C4-2B (cell line): ENCODE data around the gene PGM2.

Source experiments
- CTCF ChIP-seq: fragments of 450-650 bp; conservative IDR thresholded peaks from 2 replicates; pipeline ENCODE4 v1.5.1; 2017; ENCODE audit warnings: mild to moderate bottlenecking
- ZFX ChIP-seq: fragments of 450-650 bp; IDR thresholded peaks from 2 replicates; pipeline ENCODE4 v1.6.1; 2017

- TF ChIP-seq CTCF (no peak), ZFX (no peak)
Observed at GRCh38 chr4:37818752-37819151, 7.7 kb upstream of the PGM2 start.
